Superior temporal gyrus (tissue), 1 donor: ENCODE results near the gene TDRD9.

Source experiments
- DNase-seq: peaks from one replicate; pipeline ENCODE4 v3.0.0-alpha.2; 2016; ENCODE audit errors: extremely low spot score

The TDRD9 gene

DNA sequence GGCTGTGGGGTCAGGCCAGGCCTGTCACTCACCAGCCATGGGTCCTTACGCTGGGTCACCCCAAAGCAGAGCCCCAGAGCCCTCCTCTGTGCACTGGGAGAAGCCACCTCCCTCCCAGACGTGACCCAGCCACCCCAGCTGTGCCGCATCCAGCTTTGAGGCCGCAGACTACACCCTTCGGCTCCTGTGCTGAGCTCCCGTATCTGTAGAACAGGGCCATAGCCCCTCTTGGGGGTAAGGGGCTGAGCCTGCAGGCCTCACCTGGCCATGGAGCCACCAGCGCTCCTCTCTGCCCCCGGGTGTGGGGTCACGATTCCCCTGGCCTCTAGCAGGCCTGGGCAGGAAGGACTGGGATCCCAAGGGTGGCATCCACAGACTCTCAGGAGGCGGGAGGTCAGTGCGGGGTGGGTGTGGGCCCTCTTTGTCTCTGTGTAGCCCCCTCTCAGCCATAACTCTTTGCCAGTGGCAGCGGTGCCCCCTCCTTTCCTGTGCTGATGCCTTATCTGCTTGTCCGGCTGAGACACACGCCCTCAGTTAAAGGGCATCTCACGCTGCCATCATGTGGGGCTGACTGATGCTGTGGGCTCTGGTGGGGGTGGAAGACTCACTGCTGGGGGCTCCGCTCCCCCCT, 173.5 kb downstream of the TDRD9 start:
- DNase-seq, result no peak
